Testis (tissue), 2 donors: Measurements from ENCODE around the gene ATP13A2.

ENCODE experiments used
- CTCF ChIP-seq, 3 experiments: fragments of 450-650 bp in 2 of 3; fragments of 200-600 bp in 1 of 3; sonication (generic) in 1 of 3; IDR thresholded peaks; one replicate each; pipeline ENCODE4 v1.5.1; 2016 to 2019; ENCODE audit warnings: antibody characterized with exemption in 3 of 3, mild to moderate bottlenecking in 2 of 3, moderate library complexity in 1 of 3
- POLR2A ChIP-seq: fragments of 450-650 bp; IDR thresholded peaks from one replicate; pipeline ENCODE4 v1.6.1; 2017; ENCODE audit warnings: antibody characterized with exemption, mild to moderate bottlenecking, moderate library complexity

GRCh38 chr1:17060306-17060749 is 48.6 kb upstream of the ATP13A2 start:
- TF ChIP-seq CTCF (IDR thresholded peaks at IDR 0.05) (no peak), POLR2A (no peak)
